ENCODE data around the gene LBX1.

DNA sequence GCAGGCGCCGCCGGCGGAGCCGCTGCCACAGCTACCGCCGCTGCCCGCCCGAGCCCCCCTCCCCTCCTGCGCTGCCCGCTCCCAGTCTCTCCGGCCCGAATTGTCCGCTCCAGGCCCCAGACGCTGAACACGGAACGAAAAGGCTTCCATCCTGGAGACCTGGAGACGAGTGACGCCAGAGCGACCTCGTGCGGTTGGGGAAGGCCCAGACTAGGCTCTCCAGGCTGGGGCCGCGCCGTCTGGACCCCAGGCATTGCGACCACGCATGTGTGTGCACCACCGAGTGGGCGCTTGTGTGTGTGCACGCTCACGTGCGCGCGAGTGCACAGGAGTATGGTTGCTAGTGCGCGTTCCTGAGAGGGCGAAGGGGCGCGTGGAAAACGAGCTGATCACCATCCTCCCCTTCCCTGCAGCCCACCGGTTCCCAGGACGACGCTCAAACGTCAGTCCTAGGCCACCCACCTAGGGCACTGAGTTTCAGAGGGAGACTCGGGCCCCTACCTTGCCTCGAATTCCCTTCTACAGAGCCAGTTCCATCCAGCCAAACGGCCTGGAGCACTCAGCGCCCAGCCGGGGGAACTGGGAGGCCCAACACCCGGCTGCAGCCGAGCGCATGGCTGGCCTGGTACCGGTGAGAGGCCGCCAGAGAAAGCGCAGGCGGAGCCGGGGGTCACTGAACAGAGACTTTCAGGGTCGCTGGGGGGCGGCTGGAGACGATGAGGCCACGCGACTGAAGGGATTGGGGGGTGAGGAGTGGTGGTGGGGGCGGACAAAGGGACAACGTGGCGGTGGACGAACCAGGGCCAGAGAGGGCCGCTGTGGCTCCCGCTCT lies 11.6 kb downstream of the LBX1 start:
- TF ChIP-seq POLR2A (IDR thresholded peaks at IDR 0.05; ENCODE audit: low read length) (no peak), GATA1 (IDR thresholded peaks at IDR 0.05; ENCODE audit: low read depth, low read length) (no peak)

Measured in erythroblast (primary cell).